ENCODE results near the gene SLC25A45. TPM values are rescaled to one million over a fixed set of nuclear protein-coding genes. Genes with fewer than 3 reads are reported as not detected.

SLC25A45 gene, protein sequence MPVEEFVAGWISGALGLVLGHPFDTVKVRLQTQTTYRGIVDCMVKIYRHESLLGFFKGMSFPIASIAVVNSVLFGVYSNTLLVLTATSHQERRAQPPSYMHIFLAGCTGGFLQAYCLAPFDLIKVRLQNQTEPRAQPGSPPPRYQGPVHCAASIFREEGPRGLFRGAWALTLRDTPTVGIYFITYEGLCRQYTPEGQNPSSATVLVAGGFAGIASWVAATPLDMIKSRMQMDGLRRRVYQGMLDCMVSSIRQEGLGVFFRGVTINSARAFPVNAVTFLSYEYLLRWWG
- total RNA-seq, result 10 to 100 TPM; 16.4 to 18.8 TPM

DNA sequence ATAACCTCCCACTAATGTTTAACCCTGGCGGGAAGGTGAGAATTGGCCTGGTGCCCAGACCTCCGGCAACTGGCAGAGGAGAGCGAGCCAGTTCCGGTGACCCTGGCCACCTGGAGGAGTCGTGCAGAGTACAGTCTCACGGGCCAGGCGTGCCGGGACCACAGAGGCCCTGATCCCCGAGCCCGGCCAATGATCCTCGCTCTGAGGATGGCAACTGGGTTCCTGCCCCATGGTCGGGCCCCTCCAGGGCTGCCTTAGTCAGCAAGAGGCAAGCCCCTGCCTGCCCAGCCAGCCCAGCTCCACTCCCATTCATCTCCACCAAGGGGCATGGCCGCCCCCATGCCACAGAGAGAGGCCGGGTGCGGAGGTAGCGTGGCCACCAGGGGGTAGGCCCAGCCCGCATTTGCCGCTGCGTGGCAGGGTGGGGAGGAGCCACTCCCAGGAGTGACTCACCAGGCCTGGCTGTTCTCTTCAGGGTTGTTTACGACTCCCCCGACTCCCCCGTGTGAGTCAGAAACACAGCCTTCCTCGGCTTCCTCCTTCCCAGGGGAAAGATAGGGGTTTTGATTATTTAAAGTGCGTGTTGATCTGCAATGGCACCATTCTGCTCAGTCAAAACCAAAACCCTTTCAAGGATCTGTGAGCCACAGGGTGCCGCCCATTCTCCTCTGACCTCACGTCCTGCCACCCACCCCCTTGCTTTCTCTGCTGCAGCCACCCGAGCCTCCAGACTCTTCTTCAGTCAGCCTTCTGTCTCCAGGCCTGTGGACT is at the start of gene SLC25A45:
Gene SLC25A45, minus strand, starts transcription at position 614 of the 771 bp plus-strand sequence. CDS start 695 bp downstream, outside the sequence.
- peak within 1 kb of the TSS; percentile 84 to 97 for H3K4me3 Mint-ChIP-seq
- no peaks in the 10 kb centered on the region for H3K36me3 Mint-ChIP-seq (ENCODE audit: insufficient read depth in 2 of 2)
- no peaks in the 10 kb centered on the region for H3K9me3 Mint-ChIP-seq
- peak; percentile 95 to 97 for DNase-seq
- peak; percentile 86 to 89 for ATAC-seq (replicated peaks in 1 of 2)
- peak within 1 kb of the TSS; percentile 79 for H3K27ac Mint-ChIP-seq
- no peaks in the 10 kb centered on the region for H3K27me3 Mint-ChIP-seq (ENCODE audit: low read depth)
- peaks cover 61% of the 10 kb centered on the region for H3K4me1 Mint-ChIP-seq (ENCODE audit: low read depth)

DNA sequence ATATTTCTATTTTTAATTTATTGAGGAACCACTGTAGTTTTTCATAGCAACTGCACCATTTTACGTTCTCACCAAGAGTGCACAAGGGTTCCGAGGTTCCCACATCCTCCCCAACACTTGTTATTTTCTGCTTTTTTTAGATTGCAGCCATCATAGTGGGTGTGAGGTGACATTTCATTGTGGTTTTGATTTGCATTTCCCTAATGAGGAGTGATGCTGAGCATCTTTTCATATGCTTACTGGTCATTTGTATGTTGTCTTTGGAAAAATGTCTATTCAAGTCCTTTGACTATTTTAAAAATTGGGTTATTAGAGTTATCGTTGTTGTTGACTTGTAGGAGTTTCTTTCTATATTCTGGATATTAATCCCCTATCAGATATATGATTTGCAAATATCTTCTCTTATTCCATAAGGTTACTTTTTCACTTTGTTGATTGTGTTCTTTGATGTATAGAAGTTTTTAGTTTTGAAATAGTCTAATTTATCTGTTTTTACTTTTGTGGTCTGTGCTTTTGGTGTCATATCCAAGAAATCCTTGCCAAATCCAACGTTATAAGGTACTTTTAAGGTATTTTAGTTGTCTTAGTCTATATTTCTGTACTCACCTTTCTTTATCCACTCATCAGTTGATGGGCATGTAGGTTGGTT is 49.1 kb upstream of the SLC25A45 start:
- Mint-ChIP-seq H3K9me3 (no peaks in the 10 kb centered on the region), H3K27ac (peak overlapping the region; percentile 86), H3K4me3 (peak overlapping the region; percentile 55 to 76), H3K36me3 (ENCODE audit: insufficient read depth in 2 of 2) (peaks cover 33 to 67% of the 10 kb centered on the region in 2 donors), H3K4me1 (ENCODE audit: low read depth) (peaks cover 96% of the 10 kb centered on the region), H3K27me3 (ENCODE audit: low read depth) (no peaks in the 10 kb centered on the region)
- no peak for DNase-seq
- no peak for ATAC-seq (replicated peaks in 1 of 2)

DNA sequence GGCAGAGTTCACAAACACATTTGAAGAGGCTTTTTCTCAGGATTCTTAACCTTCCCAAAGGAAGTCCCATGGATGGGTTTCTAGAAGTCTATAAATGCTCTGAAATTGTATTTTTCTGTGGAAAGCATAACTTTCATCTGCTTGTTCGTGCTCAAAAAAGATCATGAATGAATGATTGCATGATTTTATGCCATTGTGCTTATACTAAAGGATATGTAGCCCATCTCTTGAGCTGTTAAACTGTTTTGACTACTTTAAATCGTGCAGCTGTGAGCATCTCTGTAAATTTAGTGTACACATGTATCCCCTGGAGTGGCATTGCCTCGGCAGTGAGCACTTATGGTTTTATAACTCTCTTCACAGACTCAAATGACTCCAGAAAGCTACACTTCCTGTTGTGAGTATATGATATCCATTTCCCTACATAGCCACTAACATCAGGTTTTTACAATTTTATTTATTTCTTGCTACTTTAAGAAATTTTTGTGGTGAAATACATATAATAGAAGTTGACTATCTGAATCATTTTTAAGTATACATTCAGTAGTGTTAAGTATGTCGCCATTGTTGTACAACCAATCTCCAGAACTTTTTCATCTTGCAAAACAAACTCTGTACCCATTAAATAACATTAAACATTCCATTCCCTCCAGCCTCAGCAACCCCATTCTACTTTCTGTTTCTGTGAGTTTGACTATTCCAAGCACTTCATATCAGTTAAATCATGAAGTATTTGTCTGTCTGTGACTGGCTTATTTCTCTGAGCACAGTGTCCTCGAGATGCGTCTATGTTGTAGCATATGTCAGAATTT is 48.2 kb upstream of the SLC25A45 start:
- ATAC-seq (replicated peaks in 1 of 2) (no peak), DNase-seq (no peak)
- Mint-ChIP-seq H3K27me3 (ENCODE audit: low read depth) (no peaks in the 10 kb centered on the region), H3K4me1 (ENCODE audit: low read depth) (peaks cover 93% of the 10 kb centered on the region), H3K27ac (peak overlapping the region; percentile 100), H3K36me3 (ENCODE audit: insufficient read depth in 2 of 2) (peaks cover 41 to 69% of the 10 kb centered on the region in 2 donors), H3K4me3 (peak overlapping the region; percentile 88 to 99), H3K9me3 (no peaks in the 10 kb centered on the region)

DNA sequence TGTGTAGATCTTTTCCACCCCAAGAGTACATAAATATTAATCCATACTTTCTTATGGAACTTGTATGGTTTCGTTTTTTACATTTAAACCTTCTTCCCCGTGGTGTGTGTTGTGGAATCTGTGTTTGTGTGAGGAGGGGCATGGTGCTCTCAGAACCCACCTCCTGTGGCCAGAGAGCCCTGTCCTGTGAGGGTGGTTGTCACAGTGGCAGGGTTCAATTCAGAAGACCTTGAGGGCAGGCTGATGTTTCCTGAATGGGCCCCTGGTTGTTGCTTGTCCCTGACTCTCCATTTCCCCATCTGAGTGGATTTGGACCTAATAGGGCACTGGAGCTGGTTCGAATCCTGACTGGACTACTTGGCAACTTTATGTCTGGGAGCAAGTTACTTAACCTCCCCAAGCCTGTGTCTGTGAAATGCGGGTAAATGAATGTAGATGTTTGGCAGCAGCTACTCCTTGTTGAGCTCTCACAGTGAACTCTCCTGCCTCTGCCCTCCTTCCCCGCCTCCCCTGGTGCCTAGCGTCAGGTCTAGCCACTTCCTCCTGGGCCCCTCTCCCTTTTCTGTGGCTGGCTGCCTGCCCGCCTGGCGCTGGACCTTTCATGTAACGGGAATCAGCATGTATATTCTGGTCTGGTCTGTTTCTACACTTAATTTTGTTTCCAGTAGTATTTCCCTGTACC is 47.4 kb upstream of the SLC25A45 start:
- peaks cover 43 to 69% of the 10 kb centered on the region in 2 donors for H3K36me3 Mint-ChIP-seq (ENCODE audit: insufficient read depth in 2 of 2)
- H3K27ac Mint-ChIP-seq, result peak overlapping the region; percentile 100
- DNase-seq, result peak; percentile 51 to 68

DNA sequence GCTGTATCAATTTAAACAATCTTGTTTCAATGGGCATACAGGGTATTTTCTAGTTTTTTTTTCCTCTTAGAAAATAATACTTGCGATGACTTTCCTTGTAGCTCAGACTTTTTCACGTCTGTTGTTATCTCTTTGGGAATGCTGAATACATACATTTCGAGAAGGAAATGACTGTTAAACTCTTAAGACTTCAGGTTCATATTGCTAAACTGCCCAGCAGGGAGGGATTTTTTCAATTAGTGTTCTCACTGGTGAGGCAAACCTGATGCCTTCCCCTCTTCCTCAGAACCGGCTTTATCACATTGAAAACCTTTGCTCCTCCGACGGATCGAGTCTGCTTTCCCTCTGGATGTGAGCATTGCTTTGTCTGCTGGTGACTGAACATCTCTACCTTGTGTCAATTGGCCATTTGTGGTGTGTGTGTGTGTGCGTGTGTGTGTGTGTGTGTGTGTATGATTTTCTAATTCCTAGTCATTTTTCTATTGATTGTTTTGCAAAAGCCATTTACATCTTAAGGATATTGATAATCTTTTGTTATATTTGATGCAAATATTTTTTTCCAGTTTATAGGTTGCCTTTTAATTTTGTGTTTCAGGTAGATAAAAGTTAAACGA is 46.7 kb upstream of the SLC25A45 start:
- peak overlapping the region; percentile 88 to 99 for H3K4me3 Mint-ChIP-seq
- no peaks in the 10 kb centered on the region for H3K27me3 Mint-ChIP-seq (ENCODE audit: low read depth)
- ATAC-seq (replicated peaks in 1 of 2), result no peak
- DNase-seq, result peak in 1 of 2 donors; percentile 41
- no peaks in the 10 kb centered on the region for H3K9me3 Mint-ChIP-seq
- H3K4me1 Mint-ChIP-seq (ENCODE audit: low read depth), result peaks cover 90% of the 10 kb centered on the region
- peak overlapping the region; percentile 100 for H3K27ac Mint-ChIP-seq
- H3K36me3 Mint-ChIP-seq (ENCODE audit: insufficient read depth in 2 of 2), result peaks cover 46 to 69% of the 10 kb centered on the region in 2 donors

More for the DNA sequence above, 47.4 kb upstream of the SLC25A45 start:
- peak overlapping the region; percentile 88 to 99 for H3K4me3 Mint-ChIP-seq
- no peaks in the 10 kb centered on the region for H3K27me3 Mint-ChIP-seq (ENCODE audit: low read depth)
- peaks cover 91% of the 10 kb centered on the region for H3K4me1 Mint-ChIP-seq (ENCODE audit: low read depth)
- no peaks in the 10 kb centered on the region for H3K9me3 Mint-ChIP-seq
- ATAC-seq (replicated peaks in 1 of 2), result no peak

DNA sequence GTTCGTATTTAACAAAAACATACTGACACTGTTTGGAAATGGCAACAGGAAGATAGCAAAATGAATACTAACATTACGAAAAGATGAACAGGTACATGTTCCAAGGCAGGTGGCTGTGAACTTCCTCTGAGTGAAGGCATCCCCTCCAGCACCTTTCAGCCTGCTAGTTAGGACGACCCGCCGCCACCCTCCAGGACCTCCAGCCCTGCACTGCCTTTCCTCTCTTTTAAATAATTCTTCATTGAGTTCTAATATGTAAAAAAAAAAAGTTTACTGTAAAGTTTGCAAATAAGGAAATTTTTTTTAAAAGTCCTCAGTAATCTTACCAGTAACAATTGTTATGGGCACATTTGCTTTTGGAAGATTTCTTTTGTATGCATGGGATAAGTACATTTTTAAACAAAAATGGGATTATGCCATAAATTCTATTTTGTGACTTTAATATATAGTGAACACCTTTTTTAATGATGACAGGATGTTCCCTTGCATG is 46.2 kb upstream of the SLC25A45 start:
- Mint-ChIP-seq H3K27me3 (ENCODE audit: low read depth) (no peaks in the 10 kb centered on the region), H3K9me3 (no peaks in the 10 kb centered on the region), H3K4me3 (peak overlapping the region; percentile 88 to 99), H3K36me3 (ENCODE audit: insufficient read depth in 2 of 2) (peaks cover 49 to 72% of the 10 kb centered on the region in 2 donors), H3K27ac (peak overlapping the region; percentile 100), H3K4me1 (ENCODE audit: low read depth) (peaks cover 87% of the 10 kb centered on the region)
- ATAC-seq (replicated peaks in 1 of 2), result no peak
- DNase-seq, result peak in 1 of 2 donors; percentile 41

DNA sequence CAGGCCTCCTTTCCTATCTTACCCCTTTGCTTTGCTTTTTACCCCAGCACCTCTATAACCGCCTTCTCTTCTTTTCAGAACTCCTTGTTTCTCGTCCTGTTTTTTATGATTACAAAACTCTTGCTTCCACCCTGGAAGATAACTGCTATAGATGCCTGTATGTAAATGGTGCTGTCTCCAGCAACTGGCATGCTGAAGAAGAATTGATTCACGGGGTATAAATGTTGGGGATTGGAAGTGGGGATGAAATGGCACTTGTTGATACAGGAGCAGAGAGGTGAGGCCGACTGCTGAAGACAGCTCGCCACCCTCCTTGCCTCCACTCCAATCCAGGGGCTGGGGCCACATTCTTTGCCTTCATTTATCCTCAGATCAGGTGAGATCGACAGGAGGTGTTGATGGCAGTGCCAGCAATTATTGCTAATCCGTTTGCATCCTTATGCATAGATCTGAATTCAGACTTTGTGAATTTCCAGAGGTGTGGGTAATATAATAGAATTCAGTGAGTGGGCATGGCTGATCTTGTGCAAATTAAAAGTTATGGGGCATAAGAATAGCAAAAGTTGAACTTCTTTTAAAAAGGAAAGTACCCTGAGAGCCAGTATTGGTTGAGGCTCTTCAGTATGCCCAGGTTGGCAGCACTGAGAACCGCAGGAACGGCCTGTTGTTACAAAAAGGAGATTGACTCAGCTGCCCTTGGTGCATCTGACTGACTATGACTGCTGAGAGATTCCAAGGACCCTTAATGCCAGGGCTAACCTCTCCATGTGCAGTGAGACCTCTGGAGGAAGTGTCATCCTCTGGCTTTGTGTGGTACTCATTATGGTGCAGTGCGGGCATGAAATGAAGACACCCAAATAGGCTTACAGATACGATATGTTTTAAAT is 45.5 kb upstream of the SLC25A45 start:
- Mint-ChIP-seq H3K36me3 (ENCODE audit: insufficient read depth in 2 of 2) (peaks cover 52 to 68% of the 10 kb centered on the region in 2 donors), H3K9me3 (no peaks in the 10 kb centered on the region), H3K27ac (peak overlapping the region; percentile 100), H3K27me3 (ENCODE audit: low read depth) (no peaks in the 10 kb centered on the region), H3K4me1 (ENCODE audit: low read depth) (peaks cover 83% of the 10 kb centered on the region), H3K4me3 (peak overlapping the region; percentile 88 to 99)
- DNase-seq (peak; percentile 60 to 67), ATAC-seq (replicated peaks in 1 of 2) (peak; percentile 1 to 3)

DNA sequence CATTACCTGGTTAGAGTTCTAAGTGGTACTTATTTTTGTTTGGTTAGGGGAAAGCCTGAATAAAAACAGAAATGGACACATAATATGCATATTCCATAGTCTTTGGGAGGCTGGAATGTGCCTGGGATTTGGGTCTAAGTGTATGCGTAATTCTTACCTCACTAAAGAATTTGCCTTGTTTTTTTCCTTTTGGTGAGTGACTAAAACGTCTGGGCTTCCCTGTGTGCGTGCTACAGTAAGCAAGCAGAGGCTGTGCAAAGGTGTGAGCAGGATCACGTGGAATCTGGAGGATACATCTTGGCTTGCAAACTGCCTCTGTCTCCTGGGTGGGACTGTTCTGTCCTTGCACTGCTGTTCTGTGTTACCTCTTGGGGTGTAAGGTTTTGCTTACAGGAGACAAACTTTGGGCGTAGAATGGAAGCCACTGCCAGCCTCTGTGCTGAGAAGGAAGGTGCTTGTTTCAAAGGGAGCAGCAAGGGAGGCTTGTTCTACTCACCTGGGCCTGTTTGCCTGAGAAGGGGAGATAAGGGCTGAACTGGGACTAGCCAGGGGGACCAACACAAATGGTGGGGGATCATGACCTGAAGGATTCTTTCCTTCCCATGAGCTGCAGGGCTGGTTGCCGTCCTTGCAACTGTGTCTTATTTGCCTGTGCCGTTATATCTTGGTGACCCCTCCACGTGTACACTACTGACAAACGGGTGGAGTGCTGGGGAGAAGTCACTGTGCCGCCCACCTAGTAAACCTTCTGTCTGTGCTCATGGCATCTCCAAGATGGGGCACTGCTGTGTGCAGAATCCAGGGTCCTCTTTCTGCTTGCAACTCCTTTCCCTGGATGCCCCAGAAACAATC is 44.6 kb upstream of the SLC25A45 start:
- H3K9me3 Mint-ChIP-seq, result peaks cover 0 to 2% of the 10 kb centered on the region in 2 donors
- H3K4me1 Mint-ChIP-seq (ENCODE audit: low read depth), result peaks cover 80% of the 10 kb centered on the region
- DNase-seq (peak; percentile 61 to 66), ATAC-seq (replicated peaks in 1 of 2) (peak; percentile 4 to 8)
- H3K27ac Mint-ChIP-seq, result peak overlapping the region; percentile 100
- H3K4me3 Mint-ChIP-seq, result peak overlapping the region; percentile 88 to 99
- peaks cover 56 to 67% of the 10 kb centered on the region in 2 donors for H3K36me3 Mint-ChIP-seq (ENCODE audit: insufficient read depth in 2 of 2)
- no peaks in the 10 kb centered on the region for H3K27me3 Mint-ChIP-seq (ENCODE audit: low read depth)

DNA sequence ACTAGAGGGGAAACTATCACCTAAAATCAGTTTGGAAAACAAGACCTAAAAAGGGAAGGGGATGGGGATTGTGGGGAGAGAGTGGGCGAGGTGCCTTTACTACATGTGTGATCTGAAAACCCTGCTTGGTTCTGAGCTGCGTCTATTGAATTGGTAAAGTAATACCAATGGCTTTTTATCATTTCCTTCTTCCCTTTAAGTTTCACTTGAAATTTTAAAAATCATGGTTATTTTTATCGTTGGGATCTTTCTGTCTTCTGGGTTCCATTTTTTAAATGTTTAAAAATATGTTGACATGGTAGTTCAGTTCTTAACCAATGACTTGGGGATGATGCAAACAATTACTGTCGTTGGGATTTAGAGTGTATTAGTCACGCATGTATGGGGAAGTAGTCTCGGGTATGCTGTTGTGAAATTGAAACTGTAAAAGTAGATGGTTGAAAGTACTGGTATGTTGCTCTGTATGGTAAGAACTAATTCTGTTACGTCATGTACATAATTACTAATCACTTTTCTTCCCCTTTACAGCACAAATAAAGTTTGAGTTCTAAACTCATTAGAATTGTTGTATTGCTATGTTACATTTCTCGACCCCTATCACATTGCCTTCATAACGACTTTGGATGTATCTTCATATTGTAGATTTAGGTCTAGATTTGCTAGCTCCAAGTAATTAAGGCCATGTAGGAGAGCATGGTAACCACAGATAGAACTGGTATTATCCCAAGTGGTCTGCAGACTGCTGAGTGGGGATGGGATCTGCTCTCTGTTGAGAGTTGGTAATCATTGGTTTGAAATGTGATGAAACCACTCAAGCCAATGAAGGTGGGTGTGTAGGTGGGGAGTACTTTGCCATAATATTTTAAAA is 43.8 kb upstream of the SLC25A45 start:
- Mint-ChIP-seq H3K9me3 (peaks cover 0 to 2% of the 10 kb centered on the region in 2 donors), H3K36me3 (ENCODE audit: insufficient read depth in 2 of 2) (peaks cover 58 to 70% of the 10 kb centered on the region in 2 donors), H3K27ac (peak overlapping the region; percentile 100), H3K4me1 (ENCODE audit: low read depth) (peaks cover 72% of the 10 kb centered on the region), H3K4me3 (peak overlapping the region; percentile 88 to 99), H3K27me3 (ENCODE audit: low read depth) (no peaks in the 10 kb centered on the region)
- DNase-seq, result peak; percentile 58 to 65
- peak; percentile 28 to 35 for ATAC-seq (replicated peaks in 1 of 2)
